HG03565 (cell line): Measurements from ENCODE around the gene TUBGCP2.
A peak's percentile ranks its signal among the peaks of the same experiment; 100 is the strongest.

Experiments
- ATAC-seq: cut with Tn5 transposase; IDR thresholded peaks from one replicate; pipeline ENCODE4 v1.9.1; 2021; ENCODE audit warnings: mild to moderate bottlenecking, moderate library complexity; ENCODE audit not compliant: unreplicated experiment

The TUBGCP2 gene

GRCh38 chr10:133281628-133282372, 26.9 kb downstream of the TUBGCP2 start:
- no peak for ATAC-seq

GRCh38 chr10:133281084-133281483, 27.6 kb downstream of the TUBGCP2 start:
- no peak for ATAC-seq

GRCh38 chr10:133280391-133281059, 28.1 kb downstream of the TUBGCP2 start:
- no peak for ATAC-seq

- no peak for ATAC-seq
Observed at GRCh38 chr10:133279326-133280226, 29.1 kb downstream of the TUBGCP2 start.

- no peak for ATAC-seq
Observed at GRCh38 chr10:133278577-133279265, 30.0 kb downstream of the TUBGCP2 start.

- no peak for ATAC-seq
Observed at GRCh38 chr10:133277993-133278576, 30.6 kb downstream of the TUBGCP2 start.

- ATAC-seq: no peak
Observed at GRCh38 chr10:133277277-133277992, 31.2 kb downstream of the TUBGCP2 start.

GRCh38 chr10:133276435-133277201, 32.1 kb downstream of the TUBGCP2 start, which contains the start of gene ADAM8:
Gene ADAM8 (minus strand): TSS chr10:133276868. CDS start chr10:133276817, 51 bp downstream.
- ATAC-seq: peak; percentile 31

- ATAC-seq: no peak
Observed at GRCh38 chr10:133276100-133276434, 32.6 kb downstream of the TUBGCP2 start.

GRCh38 chr10:133275684-133276092, 33.0 kb downstream of the TUBGCP2 start:
- peak; percentile 31 for ATAC-seq

- peak; percentile 32 for ATAC-seq
Observed at GRCh38 chr10:133274751-133275683, 33.7 kb downstream of the TUBGCP2 start.

- no peak for ATAC-seq
Observed at GRCh38 chr10:133273534-133274143, 35.0 kb downstream of the TUBGCP2 start.

- no peak for ATAC-seq
Observed at GRCh38 chr10:133272964-133273420, 35.7 kb downstream of the TUBGCP2 start.

- ATAC-seq: no peak
Observed at GRCh38 chr10:133272301-133272963, 36.2 kb downstream of the TUBGCP2 start.

GRCh38 chr10:133271521-133272300, 37.0 kb downstream of the TUBGCP2 start:
- no peak for ATAC-seq

- ATAC-seq: no peak
Observed at GRCh38 chr10:133270773-133271297, 37.8 kb downstream of the TUBGCP2 start.
